ENCODE results near the gene ADAMTSL3.
"Not testable (repeated sequence)": the region's sequence is repeated elsewhere in the genome, so short reads cannot be mapped to it uniquely, and the experiment has no call there.

ADAMTSL3 gene

DNA sequence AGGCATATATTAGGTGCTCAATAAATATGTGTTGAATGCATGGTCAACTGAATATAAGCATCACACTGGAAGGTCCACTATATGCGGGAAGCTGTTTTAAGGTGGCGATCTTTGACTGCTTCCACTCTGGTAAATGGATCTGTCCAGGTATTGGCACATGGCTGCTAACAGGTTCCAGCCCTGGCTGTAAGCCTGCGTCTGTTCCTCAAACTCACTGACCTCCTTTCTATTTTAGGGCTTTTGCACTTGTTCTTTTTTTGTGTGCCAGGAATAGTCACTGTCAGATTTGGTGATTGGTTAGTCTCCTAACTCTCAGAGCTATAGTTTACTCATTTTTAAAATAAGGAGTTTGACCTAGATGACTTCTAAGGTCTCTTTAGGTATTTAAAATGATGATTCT lies 46.2 kb downstream of the ADAMTSL3 start:
- no peak for DNase-seq

DNA sequence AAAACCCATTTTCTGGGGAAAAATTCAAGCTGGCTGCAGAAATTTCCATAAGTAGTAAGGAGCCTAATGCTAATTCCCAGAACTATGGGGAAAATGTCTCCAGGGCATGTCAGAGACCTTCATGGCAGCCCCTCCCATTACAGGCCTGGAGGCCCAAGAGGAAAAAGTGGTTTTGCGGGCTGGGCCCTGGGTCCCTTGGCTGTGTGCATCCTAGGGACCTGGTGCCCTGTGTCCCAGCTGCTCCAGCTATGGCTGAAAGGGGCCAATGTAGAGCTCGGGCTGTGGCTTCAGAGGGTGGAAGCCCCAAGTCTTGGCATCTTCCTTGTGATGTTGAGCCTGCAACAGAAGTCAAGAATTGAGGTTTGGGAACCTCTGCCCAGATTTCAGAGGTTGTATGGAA lies 48.4 kb downstream of the ADAMTSL3 start:
- not testable (repeated sequence) for DNase-seq

DNA sequence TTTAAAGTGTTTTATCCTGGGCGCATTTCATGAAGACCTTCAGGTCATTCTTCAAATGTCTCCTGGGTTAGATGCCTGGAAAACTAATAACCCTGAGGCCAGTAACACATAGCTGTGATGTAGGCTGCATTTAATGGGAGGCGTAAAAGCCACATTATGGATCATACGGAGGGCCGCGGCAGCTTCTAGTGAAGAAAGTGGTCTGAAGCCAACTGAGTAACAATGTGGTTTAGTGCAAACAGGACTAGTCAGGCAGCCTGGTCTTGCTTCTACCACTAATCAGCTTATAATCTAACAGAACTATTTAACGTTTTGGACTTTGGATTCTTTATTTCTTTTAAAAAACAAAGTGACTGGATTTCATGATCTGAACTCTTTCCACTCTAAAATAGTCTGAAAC lies 54.4 kb downstream of the ADAMTSL3 start:
- no peak for DNase-seq

DNA sequence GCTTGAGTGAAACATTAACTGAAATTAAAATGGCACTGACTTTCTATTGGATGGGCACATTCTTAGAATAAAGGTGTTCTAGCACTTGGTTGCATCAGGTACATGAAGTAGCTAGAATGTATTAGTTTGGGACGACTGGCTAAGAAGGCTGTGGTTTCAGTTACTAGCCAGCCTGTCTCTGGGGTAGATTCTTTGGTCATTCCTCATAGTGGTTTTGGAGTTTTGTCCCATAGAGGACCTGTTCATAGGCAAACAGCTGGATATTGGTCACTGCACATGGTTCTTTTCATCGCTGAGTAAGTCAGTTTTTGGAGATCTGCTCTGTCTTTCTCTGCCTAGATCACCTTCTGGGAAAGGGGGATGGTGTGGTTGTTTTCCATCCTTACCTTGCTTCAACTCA lies 55.3 kb downstream of the ADAMTSL3 start:
- DNase-seq = no peak

DNA sequence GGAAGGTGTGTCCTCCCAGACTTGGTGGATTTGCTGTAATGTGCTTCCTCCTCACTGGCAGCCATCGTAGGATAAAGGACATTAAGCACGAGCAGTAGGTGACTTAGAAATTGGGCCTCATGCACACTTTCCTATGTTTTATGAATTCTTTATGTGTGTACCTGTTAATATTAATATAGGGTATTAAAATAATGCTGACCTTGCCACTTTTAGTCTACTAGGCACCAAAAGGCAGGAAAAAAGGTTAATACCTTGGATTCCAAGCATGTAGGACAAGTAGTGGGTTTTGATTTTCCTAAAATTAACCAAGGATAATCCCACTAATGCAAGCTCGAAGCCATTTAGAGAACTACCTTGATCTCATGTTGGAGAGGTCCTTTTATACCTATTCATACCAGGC lies 55.9 kb downstream of the ADAMTSL3 start:
- DNase-seq = no peak

DNA sequence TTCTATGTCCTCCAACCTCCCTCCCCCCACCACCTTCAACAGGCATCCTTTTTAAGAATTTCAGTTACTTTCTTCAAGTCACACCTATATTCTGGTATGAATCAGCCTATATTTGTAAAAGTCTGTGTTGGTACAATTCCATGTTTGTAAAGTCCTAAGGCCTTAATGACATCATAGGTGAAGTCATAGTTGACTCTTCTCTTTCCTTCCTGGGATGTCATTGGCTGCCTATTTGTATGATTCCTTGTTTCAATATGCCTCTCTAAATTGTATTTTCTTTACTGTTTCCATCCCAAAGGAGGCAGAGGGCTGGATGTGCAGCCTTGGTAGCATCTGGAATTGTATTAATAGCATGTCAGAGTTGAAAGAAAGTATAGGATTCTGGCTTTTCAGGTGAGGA lies 56.5 kb downstream of the ADAMTSL3 start:
- no peak for DNase-seq

DNA sequence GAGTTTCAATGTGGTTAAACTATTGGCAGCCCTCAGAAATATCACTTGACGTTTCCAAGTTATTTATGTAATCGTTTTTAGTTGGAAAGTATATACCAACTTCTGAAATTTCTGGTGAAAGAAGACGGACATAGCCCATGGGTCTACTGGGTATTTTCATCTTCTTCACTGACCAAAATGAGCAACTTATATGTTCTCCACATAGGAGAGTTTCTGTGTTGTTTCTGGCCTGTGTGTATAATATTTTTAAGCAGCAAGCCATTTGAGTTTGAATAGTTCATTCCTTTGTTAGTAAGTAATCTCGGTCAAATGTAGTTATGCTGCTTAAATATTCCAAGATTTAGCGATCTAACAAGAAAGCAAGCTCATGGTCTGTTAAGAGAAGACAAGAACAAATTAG lies 57.3 kb downstream of the ADAMTSL3 start:
- no peak for DNase-seq

DNA sequence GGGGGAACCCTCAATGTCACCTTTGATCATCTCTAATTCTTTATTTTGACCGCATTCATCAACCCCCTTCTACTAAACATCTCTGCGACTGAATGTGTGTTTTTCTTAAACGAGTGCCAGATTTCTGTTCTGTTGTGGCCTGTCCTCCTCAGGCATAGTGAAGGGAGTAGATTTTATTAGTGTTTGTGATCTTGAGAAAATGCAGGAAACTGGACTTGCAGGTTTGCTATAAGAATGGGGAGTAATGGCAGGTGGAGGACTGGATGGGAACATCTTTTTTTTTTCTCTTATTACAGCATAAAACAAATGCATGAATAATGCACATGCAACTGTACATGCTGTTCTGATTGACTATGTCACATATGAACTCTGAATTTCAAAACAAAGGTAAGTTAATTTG lies 59.3 kb downstream of the ADAMTSL3 start:
- DNase-seq = no peak

DNA sequence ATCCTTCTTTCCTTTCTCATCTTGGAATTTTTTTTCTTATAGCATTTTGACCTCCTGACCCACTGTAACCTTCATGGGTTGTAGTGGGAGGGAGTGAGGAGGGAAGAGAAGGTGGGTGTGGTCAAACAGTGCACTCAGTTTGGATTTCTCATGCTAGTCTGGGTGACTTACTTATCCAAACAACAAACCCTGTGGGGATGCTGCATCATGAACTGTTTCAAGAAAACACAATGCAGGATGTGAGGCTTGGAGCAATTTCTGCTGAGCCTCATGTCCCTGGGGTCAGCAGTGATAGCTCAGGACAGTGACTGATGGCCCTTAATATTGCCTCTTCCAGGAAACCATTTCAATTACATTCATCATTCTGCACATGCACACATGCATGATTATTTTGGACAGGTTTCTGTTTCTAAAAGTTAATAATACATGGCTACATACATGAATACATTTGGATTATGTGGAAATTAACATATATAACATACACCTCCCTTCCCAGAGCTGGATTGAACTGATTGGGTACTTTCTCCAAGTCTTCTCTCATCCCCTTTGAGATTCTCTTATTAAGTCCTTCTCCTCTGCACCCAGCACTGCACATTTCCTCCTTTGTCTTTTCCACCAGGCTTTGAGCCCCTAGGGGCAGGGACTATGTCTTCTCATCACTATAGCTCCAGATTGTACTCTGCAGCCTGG lies 61.2 kb downstream of the ADAMTSL3 start:
- no peak for DNase-seq

GRCh38 chr15:83716605-83717004 lies 62.7 kb downstream of the ADAMTSL3 start:
- DNase-seq = no peak

DNA sequence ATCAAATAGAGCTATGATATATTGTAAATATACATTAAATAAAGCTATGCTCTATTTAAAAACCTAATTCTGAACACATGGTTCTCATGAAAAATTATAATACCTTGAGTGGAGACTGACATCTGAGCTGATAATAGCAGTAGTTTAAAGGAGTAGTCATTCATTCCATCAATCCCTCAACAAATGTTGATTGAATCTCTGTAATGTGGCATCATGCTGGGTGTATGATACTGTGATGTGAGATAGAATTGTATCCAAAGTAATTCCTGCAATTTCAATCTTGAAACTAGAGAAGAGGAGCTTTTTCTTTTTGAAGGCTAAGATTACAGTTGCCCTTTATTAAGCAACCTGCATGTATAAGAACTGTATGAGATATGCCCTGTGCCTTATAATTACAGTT lies 63.1 kb downstream of the ADAMTSL3 start:
- DNase-seq = no peak

GRCh38 chr15:83720468-83720867 lies 66.5 kb downstream of the ADAMTSL3 start:
- DNase-seq = no peak

DNA sequence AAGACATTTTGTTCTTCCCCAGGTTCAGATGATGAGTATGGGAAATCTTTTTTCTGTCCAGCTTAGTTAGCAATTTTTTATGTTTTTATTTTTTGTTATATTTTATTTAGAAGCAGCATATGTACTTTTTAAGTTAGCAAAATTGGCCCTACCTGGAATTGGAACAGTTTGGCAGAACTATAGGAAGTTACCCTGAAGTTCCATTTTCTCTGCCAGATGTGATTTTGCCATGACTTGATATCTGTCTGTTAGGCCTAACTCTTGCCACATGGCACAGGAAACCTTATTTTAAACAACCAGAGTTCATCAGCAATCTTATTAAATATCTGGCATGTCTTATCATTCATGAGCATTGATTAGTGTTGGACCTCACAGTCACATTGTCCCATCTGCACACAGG lies 67.1 kb downstream of the ADAMTSL3 start:
- DNase-seq = no peak

DNA sequence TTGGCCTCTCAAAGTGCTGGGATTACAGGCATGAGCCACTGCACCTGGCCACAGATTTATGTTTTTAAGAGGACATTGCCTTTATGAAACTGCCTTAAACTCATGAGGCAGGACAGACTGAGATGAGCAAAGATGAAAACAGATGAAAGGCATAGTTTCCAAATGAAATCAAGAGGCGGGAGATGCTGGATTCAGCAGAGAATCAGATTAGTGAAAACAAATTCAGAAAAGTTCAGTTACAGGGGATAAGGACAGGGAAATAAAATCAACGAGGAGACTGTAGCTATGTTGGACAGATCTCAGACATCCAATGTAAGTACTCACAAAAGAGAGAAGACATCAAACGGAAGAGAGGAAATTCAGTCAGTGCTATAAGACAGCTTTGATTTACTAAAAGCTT lies 68.1 kb downstream of the ADAMTSL3 start:
- no peak for DNase-seq

- DNase-seq = no peak
These were observed 69.3 kb downstream of the ADAMTSL3 start for GRCh38 chr15:83723216-83723615.

- no peak for DNase-seq
These were observed 78.3 kb downstream of the ADAMTSL3 start for GRCh38 chr15:83732196-83732595.

DNA sequence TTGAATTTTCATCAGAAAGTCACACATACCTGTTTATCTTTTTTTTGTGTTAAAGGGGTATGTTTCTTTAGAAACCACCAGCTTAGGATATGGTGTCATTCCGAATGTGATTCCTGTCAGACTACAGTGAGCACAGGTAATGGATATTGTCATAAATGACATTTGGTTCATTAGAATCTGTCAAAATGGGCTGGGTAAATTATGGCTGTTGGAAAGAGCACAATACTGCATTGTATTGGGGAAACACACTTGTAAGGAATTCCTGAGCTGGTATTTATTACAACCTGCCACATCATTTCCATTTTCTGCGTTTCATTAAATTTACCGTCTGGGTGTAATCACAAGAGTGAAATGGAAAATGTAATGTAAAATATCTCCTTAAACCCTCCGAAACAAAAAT lies 78.8 kb downstream of the ADAMTSL3 start:
- DNase-seq = no peak

GRCh38 chr15:83733206-83733605 lies 79.3 kb downstream of the ADAMTSL3 start:
- DNase-seq = no peak

DNA sequence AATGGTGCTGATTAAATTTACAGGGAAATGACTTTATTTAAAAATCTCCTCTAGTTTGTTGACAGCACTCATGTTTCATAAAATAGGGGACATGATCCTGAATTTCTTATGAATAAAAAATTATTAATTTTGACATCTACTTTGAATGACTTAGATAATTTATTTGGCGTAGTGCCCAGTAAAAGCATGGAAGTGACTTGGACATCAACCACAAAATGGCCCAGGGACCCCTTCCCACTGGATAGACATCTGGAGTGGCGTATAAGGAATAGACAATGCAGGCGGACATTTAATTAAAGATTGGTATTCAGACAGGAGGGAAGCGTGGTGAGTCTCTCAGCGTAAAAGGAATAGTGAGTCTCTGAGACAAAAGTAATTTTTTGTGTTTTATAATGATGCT lies 79.8 kb downstream of the ADAMTSL3 start:
- DNase-seq = no peak

- DNase-seq = no peak
These were observed 80.6 kb downstream of the ADAMTSL3 start for GRCh38 chr15:83734487-83734886.

DNA sequence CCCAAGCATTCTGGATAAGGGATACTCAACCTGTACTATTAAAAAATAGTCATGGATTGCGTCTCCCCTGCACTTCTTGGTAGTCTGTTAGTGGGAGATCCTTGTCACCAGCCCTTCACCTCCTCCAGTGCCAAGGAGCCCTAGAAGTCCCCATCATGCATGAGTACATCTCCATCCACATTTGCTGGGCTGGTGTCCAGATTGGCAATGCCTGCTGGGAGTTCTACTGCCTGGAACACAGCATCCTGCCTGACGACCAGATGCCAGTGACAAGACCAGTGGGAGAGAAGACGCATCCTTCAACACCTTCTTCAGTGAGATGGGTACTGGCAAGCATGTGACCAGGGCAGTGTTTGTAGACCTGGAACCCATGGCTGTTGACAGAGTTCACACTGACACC lies 85.7 kb downstream of the ADAMTSL3 start:
- no peak for DNase-seq

DNA sequence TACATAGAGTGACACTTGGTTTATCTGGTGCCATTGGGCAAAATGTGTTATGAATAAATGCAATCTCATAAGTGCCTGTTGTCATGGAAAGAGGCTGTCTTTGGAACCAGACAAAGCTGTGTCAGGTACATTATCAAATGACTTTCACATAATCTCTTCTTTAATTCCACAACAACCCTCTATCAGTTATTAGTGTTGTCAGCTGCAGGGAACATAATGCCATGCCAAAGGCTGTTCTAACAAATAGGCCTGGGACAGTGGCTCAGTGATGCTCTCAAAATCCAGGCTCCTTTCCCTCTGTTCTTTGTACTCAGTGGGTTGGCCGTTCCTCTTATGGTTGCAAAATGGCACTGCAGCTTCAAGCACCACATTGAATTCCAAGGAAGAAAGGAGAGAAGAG lies 91.8 kb downstream of the ADAMTSL3 start:
- no peak for DNase-seq

- DNase-seq = no peak
These were observed 92.3 kb downstream of the ADAMTSL3 start for GRCh38 chr15:83746231-83746630.

GRCh38 chr15:83747050-83747717 lies 93.3 kb downstream of the ADAMTSL3 start:
- DNase-seq = no peak

- DNase-seq = no peak
These were observed 93.8 kb downstream of the ADAMTSL3 start for GRCh38 chr15:83747718-83748110.

All from NCI-H1092 treated with DMSO at 0.1 percent for 48 hours (cell line).